Measurements from ENCODE around the gene SNRPD3.

SNRPD3 gene

GRCh38 chr22:24518771-24519485 is 36.9 kb upstream of the SNRPD3 start:
- CTCF ChIA-PET = interaction anchor here (0.8 to 1.0 kb wide), 3 partner anchors 16 to 328 kb away, joined by 3 read pairs; no protein-coding TSS in a partner anchor
- DNase-seq (ENCODE audit: low read depth, low spot score) = no peak
- POLR2A ChIA-PET = no interaction called here
- no peak for TF ChIP-seq CTCF (IDR thresholded peaks at IDR 0.05; ENCODE audit: insufficient read depth, low read length, missing control alignments)
- H3K4me3 ChIP-seq (ENCODE audit: low read depth, low read length) = no peak overlapping the region

GRCh38 chr22:24519496-24519895 is 36.3 kb upstream of the SNRPD3 start:
- no peak for DNase-seq (ENCODE audit: low read depth, low spot score)
- H3K4me3 ChIP-seq (ENCODE audit: low read depth, low read length) = no peak overlapping the region
- CTCF ChIA-PET = interaction anchor here (0.9 kb wide), 1 partner anchor 16 kb away, joined by 3 read pairs; no protein-coding TSS in a partner anchor
- no peak for TF ChIP-seq CTCF (IDR thresholded peaks at IDR 0.05; ENCODE audit: insufficient read depth, low read length, missing control alignments)
- POLR2A ChIA-PET = no interaction called here

- no peak overlapping the region for H3K4me3 ChIP-seq (ENCODE audit: low read depth, low read length)
- DNase-seq (ENCODE audit: low read depth, low spot score) = no peak
- ChIA-PET CTCF (interaction anchor here (0.6 to 7.9 kb wide), 25 partner anchors 9 to 233 kb away, joined by 3 to 122 read pairs (median 4); partner anchors contain the start of gene ADORA2A), POLR2A (no interaction called here)
- TF ChIP-seq CTCF (IDR thresholded peaks at IDR 0.05; ENCODE audit: insufficient read depth, low read length, missing control alignments) = peak; percentile 32
Observed at GRCh38 chr22:24521791-24522245, 34.0 kb upstream of the SNRPD3 start.

GRCh38 chr22:24523873-24524272 is 31.9 kb upstream of the SNRPD3 start:
- no peak overlapping the region for H3K4me3 ChIP-seq (ENCODE audit: low read depth, low read length)
- no peak for TF ChIP-seq CTCF (IDR thresholded peaks at IDR 0.05; ENCODE audit: insufficient read depth, low read length, missing control alignments)
- ChIA-PET POLR2A (no interaction called here), CTCF (interaction anchor here (0.7 to 7.9 kb wide), 10 partner anchors 9 to 200 kb away, joined by 3 to 122 read pairs (median 4); partner anchors contain the start of gene ADORA2A)
- DNase-seq (ENCODE audit: low read depth, low spot score) = peak; percentile 55

GRCh38 chr22:24525416-24526037 is 30.3 kb upstream of the SNRPD3 start:
- TF ChIP-seq CTCF (IDR thresholded peaks at IDR 0.05; ENCODE audit: insufficient read depth, low read length, missing control alignments) = peak; percentile 89
- CTCF ChIA-PET = interaction anchor here (0.6 to 7.9 kb wide), 30 partner anchors 8 to 334 kb away, joined by 3 to 122 read pairs (median 4); no protein-coding TSS in a partner anchor
- no peak for DNase-seq (ENCODE audit: low read depth, low spot score)
- POLR2A ChIA-PET = interaction anchor here (0.6 kb wide), 1 partner anchor 1386 kb away, joined by 3 read pairs; no protein-coding TSS in a partner anchor
- no peak overlapping the region for H3K4me3 ChIP-seq (ENCODE audit: low read depth, low read length)

- ChIA-PET CTCF (interaction anchor here (0.6 to 7.9 kb wide), 32 partner anchors 8 to 335 kb away, joined by 3 to 122 read pairs (median 4); no protein-coding TSS in a partner anchor), POLR2A (no interaction called here)
- TF ChIP-seq CTCF (IDR thresholded peaks at IDR 0.05; ENCODE audit: insufficient read depth, low read length, missing control alignments) = no peak
- H3K4me3 ChIP-seq (ENCODE audit: low read depth, low read length) = no peak overlapping the region
- DNase-seq (ENCODE audit: low read depth, low spot score) = no peak
Observed at GRCh38 chr22:24526191-24526590, 29.6 kb upstream of the SNRPD3 start.
